Upper lobe of left lung (tissue), 4 donors: Measurements from ENCODE around the gene CRTC3.

Experiments used
- EP300 ChIP-seq, 4 donors: sonication (generic); formaldehyde crosslinking; IDR thresholded peaks; one replicate each; pipeline ENCODE4 v1.5.1; 2017; ENCODE audit warnings: antibody characterized with exemption in 4 of 4, control low read depth in 2 of 4
- POLR2A ChIP-seq, 4 donors: fragments of 450-650 bp; IDR thresholded peaks; one replicate each; pipeline ENCODE4 v1.5.1; 2016 to 2017; ENCODE audit warnings: antibody characterized with exemption in 4 of 4, mild to moderate bottlenecking in 2 of 4
- POLR2AphosphoS5 ChIP-seq, 2 donors: sonication (generic); formaldehyde crosslinking; IDR thresholded peaks; one replicate each; pipeline ENCODE4 v1.5.1; 2017; ENCODE audit warnings: antibody characterized with exemption in 2 of 2
- TF ChIP-seq, protein P1 (sequence below), 6 experiments: fragments of 450-650 bp in 4 of 6; fragments of 200-600 bp in 2 of 6; sonication (generic) in 2 of 6; IDR thresholded peaks; one replicate each; pipeline ENCODE4 v1.5.1; 2016 to 2019; ENCODE audit warnings: antibody characterized with exemption in 6 of 6

DNA sequence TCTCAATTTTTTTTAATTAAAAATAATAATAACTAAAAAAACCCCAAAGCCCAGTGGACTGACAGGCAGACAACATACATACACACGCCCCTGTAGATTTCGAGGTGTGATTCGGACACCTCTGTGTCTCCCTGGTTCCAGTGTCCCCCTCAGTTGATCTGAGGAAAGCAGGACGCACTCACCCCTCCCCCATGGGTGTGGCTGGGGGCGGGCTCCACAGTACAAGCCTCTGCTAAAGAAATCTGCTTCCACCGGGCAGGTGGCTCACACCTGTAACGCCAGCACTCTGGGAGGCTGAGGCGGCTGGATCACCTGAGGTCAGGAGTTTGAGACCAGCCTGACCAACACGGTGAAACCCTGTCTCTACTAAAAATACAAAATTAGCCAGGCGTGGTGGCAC, 153.6 kb downstream of the CRTC3 start:
- TF ChIP-seq, protein P1, sequence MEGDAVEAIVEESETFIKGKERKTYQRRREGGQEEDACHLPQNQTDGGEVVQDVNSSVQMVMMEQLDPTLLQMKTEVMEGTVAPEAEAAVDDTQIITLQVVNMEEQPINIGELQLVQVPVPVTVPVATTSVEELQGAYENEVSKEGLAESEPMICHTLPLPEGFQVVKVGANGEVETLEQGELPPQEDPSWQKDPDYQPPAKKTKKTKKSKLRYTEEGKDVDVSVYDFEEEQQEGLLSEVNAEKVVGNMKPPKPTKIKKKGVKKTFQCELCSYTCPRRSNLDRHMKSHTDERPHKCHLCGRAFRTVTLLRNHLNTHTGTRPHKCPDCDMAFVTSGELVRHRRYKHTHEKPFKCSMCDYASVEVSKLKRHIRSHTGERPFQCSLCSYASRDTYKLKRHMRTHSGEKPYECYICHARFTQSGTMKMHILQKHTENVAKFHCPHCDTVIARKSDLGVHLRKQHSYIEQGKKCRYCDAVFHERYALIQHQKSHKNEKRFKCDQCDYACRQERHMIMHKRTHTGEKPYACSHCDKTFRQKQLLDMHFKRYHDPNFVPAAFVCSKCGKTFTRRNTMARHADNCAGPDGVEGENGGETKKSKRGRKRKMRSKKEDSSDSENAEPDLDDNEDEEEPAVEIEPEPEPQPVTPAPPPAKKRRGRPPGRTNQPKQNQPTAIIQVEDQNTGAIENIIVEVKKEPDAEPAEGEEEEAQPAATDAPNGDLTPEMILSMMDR (IDR thresholded peaks at IDR 0.05), result no peak
- TF ChIP-seq POLR2A (IDR thresholded peaks at IDR 0.05), result no peak
- no peak for TF ChIP-seq POLR2AphosphoS5 (IDR thresholded peaks at IDR 0.05)
- TF ChIP-seq EP300 (IDR thresholded peaks at IDR 0.05), result no peak
